NK-92 (cell line): Measurements from ENCODE around the gene UST.

Source experiments
- DNase-seq: peaks from one replicate; lab custom pipeline; 2025; ENCODE audit not compliant: unreplicated experiment; lab: John Stamatoyannopoulos, UW

Gene UST

GRCh38 chr6:149055195-149055899, 308.5 kb downstream of the UST start:
- no peak for DNase-seq

GRCh38 chr6:149056777-149057463, 310.1 kb downstream of the UST start:
- no peak for DNase-seq

GRCh38 chr6:149057464-149057840, 310.6 kb downstream of the UST start:
- no peak for DNase-seq

- DNase-seq: no peak
Observed at GRCh38 chr6:149059557-149059956, 312.7 kb downstream of the UST start.

DNA sequence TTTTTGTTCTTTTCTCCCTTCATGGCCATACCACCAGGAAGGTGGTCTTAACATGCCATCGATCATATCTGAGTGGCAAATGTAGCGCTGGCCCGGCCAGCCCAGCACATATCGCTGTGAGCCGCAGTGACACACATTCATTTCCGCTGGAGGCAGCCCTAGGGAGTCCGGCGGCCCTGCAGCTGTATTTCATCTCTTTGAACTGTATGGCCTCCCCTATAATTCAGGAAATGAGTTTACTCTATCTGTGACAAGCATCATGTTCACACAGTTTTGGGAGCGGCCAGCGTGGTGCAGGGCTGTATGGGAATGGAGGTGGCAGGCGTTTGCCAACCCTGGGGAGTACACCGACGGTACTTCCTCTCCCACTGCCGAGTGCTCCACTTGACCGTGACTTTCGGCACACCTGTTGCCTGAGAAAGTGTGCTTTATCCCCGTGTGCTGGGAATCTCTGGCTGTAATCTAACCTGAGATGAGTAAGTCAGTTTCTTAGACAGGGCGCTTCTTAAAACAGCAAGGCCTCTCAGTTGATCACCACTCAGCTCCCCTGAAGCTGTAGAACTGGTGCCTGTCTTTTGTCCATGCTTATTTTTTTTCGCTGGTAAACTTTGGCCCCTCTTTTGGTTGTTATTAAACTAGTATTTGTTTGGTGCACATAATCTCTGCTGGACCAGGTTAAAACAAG, 313.6 kb downstream of the UST start:
- no peak for DNase-seq

DNA sequence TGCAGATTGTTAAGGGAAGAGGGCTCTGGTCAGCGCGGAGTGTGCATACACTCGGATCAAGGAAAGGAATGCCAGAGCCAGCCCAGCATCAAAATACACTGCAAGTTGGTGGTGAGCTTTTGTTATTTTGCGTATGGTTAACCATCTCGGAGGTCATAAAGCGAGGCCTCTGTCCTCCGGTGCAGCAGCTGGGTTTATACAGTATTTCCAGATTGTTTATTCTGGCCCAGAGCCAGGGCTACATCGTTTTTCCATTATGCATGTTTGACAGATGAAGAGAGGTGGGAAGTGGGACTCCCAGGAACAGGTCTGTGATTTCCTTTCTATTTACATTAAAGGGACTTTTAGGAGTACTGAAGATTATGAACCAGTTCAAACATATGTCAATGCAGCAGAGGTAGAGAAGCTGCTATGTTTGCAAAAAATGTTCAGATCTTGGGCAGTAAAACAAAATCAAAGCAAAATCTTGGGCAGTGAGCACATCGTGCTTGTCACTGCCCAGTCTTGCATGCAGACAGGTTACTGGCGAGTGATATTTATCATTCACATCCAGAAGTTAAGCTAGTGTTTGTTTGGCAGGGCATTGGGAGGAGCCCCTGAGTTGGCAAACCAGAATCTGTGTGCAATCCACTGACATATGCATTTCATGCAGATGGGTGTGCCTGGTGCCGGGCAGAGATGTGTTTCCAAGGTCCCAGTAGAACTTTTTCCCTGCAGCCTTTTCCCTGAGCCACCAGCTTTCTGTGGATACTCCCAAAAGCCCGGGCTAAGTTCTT, 314.3 kb downstream of the UST start:
- DNase-seq: no peak

DNA sequence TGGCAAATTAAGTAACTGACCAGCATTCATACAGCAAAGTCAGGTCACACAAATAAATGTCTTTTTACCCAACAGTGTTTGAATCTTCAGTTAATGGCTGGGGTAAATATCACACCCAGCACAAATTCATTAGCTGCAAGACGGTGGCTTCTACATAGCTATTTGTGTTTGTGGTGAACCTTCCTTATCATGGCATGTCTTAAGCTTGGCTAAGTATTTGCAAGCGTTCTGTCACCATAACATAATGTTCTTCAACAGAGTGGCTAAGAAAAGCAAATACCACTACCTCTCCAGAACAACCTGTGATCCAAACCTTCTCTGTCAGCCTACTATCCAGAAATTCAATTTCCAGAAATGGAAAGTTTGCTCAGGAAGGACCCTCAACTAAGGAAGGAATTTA, 315.1 kb downstream of the UST start:
- no peak for DNase-seq

GRCh38 chr6:149062653-149063348, 316.0 kb downstream of the UST start:
- no peak for DNase-seq

GRCh38 chr6:149063468-149063867, 316.6 kb downstream of the UST start:
- no peak for DNase-seq

DNA sequence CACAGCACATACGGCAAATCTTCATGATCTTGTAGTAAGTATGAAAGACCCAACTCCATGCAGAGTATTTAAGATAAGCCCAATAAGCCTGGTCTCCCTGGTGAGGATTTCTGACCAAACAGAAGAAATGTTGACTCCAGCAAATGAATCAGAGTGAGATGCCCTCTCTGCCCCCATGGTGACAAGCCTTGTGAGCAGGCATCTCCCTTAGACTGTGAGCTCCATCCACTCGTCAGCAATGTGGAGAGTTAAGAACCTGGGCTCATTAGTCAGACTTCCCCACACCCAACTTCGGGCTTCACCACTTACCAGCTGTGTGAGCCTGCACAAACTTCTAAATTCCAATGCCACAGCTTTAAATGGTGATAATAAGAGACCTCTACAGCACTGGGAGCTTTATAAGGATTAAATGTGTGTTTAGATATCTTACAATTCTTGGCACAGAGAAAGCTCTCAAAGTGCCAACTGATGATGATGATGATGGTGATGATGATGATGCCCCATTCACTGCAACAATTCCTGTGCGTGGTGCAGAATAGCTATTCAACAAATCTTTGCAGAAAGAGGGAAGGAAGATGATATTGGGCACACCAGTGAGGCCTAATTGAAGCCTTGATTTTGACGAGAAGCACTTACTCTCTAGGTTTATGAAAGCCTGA, 317.3 kb downstream of the UST start:
- DNase-seq: no peak

- DNase-seq: no peak
Observed at GRCh38 chr6:149064660-149065015, 317.8 kb downstream of the UST start.

- DNase-seq: no peak
Observed at GRCh38 chr6:149065121-149065520, 318.3 kb downstream of the UST start.

DNA sequence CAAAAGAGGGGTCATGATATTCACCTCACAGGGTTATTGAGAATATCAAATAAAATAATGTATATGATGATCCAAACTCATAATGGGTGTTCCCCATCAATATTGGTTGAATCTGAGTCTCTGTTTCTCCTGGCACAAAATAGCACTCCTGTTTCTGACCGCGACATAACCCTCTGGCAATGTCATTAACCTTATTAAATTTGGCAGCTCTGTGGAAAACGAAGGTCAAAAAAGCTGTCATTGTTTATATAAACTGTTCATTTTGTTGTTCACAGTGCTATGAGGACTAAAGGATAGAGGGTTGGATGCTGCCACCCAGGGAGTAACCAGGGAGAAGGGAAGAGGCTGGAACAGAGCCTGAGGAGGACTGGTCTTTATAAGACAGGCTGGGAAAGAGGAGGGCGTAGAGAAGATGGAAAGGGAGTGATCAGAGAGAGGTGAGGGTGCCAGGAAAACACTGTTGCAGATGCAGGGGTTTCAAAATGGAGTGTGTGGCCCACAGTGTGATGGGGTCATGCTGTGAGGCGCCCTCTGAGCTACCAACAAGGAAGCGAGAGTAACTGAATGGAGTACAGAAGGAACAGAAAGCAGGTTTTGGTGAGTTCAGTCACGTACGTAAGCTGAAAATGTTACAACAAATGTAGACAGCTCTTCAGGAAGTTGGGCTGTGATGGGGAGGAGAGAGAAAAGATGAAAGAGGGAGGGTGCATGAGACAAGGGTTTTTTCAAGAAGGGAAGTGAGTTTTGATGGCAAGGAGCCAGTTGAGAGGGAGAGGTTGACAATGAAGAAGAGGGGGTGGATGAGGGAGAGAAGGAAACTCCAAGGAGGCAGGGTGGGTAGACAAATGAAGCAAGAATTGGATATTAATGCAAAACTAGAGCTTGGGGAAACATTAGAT, 319.1 kb downstream of the UST start:
- no peak for DNase-seq

- no peak for DNase-seq
Observed at GRCh38 chr6:149071997-149072396, 325.2 kb downstream of the UST start.

- no peak for DNase-seq
Observed at GRCh38 chr6:149074832-149075258, 328.0 kb downstream of the UST start.

DNA sequence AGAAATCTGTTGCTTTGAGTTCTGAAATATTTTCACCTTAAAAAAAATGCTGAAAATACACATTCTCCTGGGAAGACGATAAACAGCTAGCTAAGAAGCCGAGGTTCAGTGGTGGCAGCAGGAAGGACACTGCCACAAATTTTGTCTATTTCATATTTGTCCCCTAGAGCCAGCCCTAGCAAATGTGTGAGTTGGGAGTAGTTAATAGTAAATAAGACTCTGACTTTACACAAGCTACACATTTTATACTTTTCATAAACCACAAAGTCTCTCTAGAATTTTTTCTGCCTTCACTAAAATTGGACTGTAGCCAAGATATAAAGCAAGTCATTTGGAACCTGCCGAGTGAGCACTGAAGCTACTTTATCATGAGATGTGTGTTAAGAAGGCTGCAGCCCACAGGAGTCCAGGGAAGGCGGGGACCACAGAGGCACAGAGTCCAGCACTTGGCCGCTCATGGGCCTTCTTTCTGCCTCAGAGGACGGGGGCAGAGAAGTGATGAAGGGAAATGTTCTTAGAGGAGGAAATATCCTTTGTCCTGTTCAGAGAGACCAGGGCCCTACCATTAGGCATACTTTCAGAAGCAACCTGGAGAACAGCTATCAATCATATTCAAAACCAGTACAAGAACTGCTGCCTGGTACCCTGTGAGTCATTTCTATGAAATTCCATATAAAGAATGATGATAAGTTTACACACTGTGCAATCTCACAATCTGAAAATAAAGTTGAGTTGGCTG, 329.0 kb downstream of the UST start:
- no peak for DNase-seq

- no peak for DNase-seq
Observed at GRCh38 chr6:149076355-149076734, 329.5 kb downstream of the UST start.

- DNase-seq: no peak
Observed at GRCh38 chr6:149077208-149077607, 330.4 kb downstream of the UST start.
